AG04450 (cell line): Measurements from ENCODE around the gene TTC21A. TPM values are rescaled to one million over a fixed set of nuclear protein-coding genes. Genes with fewer than 3 reads are reported as not detected.
"Not testable (repeated sequence)": the region's sequence is repeated elsewhere in the genome, so short reads cannot be mapped to it uniquely, and the experiment has no call there.

ENCODE experiments used
- CTCF ChIA-PET: fragments of 300-600, 350-600 bp; formaldehyde crosslinking; extraction: SDS; loops from one replicate; lab custom pipeline; 2022; ENCODE audit warnings: antibody characterized with exemption, inconsistent platforms; lab: Charles Lee
- POLR2A ChIA-PET: fragments of 350-600 bp; formaldehyde crosslinking; extraction: SDS; loops from one replicate; lab custom pipeline; 2021; ENCODE audit warnings: antibody characterized with exemption, inconsistent platforms; lab: Yijun Ruan, JAX
- DNase-seq: peaks from one replicate; pipeline ENCODE4 v3.0.0-alpha.2; 2011; ENCODE audit warnings: low read depth, low spot score
- H3K27ac ChIP-seq: one replicate; pipeline ENCODE4 v1.5.1; 2012; ENCODE audit warnings: low read depth, low read length, control low read depth
- H3K27me3 ChIP-seq: one replicate; pipeline ENCODE4 v1.6.0; 2012; ENCODE audit warnings: low read length; ENCODE audit not compliant: control insufficient read depth, insufficient read depth
- H3K4me3 ChIP-seq: 2 replicates; pipeline ENCODE4 v1.5.1; 2011; ENCODE audit warnings: mild to moderate bottlenecking, low read depth, low read length, control low read depth
- H3K9me3 ChIP-seq: 2 replicates; pipeline ENCODE4 v1.5.1; 2012; ENCODE audit warnings: low read length; ENCODE audit not compliant: control insufficient read depth, insufficient read depth
- polyA minus RNA-seq: library from RNA; depleted of rRNA, polyadenylated mRNA; stranded (reverse); fragments of >200 nt; gene quantifications from 2 replicates; pipeline ENCODE4 v1.2.3, GENCODE V29; 2011; rRNA and poly(A)+ RNA removed
- polyA plus RNA-seq: library from polyadenylated mRNA; depleted of rRNA; stranded (reverse); fragments of >200 nt; gene quantifications from 2 replicates; pipeline ENCODE4 v1.2.3, GENCODE V29; 2011; rRNA removed
- TF ChIP-seq, protein P1 (sequence below): IDR thresholded peaks from 2 replicates; pipeline ENCODE4 v1.5.1; 2011; ENCODE audit warnings: low read depth, low read length, control low read depth, inconsistent platforms

TTC21A gene, protein sequence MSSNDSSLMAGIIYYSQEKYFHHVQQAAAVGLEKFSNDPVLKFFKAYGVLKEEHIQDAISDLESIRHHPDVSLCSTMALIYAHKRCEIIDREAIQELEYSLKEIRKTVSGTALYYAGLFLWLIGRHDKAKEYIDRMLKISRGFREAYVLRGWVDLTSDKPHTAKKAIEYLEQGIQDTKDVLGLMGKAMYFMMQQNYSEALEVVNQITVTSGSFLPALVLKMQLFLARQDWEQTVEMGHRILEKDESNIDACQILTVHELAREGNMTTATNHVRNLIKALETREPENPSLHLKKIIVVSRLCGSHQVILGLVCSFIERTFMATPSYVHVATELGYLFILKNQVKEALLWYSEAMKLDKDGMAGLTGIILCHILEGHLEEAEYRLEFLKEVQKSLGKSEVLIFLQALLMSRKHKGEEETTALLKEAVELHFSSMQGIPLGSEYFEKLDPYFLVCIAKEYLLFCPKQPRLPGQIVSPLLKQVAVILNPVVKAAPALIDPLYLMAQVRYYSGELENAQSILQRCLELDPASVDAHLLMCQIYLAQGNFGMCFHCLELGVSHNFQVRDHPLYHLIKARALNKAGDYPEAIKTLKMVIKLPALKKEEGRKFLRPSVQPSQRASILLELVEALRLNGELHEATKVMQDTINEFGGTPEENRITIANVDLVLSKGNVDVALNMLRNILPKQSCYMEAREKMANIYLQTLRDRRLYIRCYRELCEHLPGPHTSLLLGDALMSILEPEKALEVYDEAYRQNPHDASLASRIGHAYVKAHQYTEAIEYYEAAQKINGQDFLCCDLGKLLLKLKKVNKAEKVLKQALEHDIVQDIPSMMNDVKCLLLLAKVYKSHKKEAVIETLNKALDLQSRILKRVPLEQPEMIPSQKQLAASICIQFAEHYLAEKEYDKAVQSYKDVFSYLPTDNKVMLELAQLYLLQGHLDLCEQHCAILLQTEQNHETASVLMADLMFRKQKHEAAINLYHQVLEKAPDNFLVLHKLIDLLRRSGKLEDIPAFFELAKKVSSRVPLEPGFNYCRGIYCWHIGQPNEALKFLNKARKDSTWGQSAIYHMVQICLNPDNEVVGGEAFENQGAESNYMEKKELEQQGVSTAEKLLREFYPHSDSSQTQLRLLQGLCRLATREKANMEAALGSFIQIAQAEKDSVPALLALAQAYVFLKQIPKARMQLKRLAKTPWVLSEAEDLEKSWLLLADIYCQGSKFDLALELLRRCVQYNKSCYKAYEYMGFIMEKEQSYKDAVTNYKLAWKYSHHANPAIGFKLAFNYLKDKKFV (N-terminal part only)
- 1.6 and 2.8 TPM in 2 replicates for polyA plus RNA-seq
- 3.0 and 4.2 TPM in 2 replicates for polyA minus RNA-seq

DNA sequence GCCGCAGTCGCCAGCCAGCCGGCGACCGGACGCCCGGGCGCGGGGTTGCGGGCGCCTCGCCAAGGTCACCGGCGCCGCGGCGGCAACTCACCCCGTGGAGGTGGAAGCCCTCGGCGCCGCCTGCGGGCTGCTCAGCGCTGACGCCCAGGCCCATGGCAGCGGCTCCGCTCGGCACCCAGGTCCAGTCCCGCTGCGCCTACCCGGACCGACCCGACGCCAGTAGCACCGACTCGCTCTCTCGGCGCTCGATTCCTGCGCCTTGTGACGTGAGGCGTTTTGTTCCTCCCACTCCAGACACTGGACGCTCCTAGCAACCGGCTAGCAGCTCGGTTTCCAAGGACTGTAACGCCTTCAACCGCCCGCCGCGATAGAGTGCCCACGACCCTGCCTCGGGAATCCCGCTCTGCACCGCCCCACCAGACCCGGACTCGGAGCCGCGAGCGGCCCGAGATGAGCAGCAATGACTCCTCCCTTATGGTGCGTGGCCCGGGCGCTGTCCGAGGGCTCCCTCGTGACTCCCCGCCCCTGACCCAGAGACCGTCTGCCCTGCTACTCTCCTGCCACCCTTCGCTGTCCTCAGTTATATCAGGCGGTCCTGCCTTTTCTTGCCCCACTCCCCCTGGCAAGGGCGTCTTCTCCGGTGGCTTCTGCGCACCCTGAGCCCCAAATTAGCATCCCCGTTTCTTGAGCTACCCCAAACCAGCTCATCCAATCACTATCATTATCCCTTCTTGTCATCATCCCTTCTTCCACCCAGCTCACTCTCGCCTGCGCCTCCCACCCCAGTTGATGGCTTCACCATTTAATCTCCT, at the start of gene TTC21A, which contains the start of gene GORASP1:
Gene TTC21A, plus strand, starts transcription at position 293 of the 812 bp plus-strand sequence. Its CDS starts 158 bp downstream, at position 451.
Gene GORASP1, minus strand, starts transcription at position 240 of the 812 bp plus-strand sequence. Its CDS starts 86 bp downstream, at position 154.
- peak; percentile 58 for DNase-seq
- peak within 1 kb of the TSS; percentile 92 for H3K4me3 ChIP-seq
- POLR2A ChIA-PET = interaction anchor here (0.7 to 1.5 kb wide), 4 partner anchors 9 to 70 kb away, joined by 4 to 7 read pairs (median 6); no protein-coding TSS in a partner anchor
- no peaks in the 10 kb centered on the region; the same call in 1 of the 2 replicates for H3K9me3 ChIP-seq
- TF ChIP-seq, protein P1, sequence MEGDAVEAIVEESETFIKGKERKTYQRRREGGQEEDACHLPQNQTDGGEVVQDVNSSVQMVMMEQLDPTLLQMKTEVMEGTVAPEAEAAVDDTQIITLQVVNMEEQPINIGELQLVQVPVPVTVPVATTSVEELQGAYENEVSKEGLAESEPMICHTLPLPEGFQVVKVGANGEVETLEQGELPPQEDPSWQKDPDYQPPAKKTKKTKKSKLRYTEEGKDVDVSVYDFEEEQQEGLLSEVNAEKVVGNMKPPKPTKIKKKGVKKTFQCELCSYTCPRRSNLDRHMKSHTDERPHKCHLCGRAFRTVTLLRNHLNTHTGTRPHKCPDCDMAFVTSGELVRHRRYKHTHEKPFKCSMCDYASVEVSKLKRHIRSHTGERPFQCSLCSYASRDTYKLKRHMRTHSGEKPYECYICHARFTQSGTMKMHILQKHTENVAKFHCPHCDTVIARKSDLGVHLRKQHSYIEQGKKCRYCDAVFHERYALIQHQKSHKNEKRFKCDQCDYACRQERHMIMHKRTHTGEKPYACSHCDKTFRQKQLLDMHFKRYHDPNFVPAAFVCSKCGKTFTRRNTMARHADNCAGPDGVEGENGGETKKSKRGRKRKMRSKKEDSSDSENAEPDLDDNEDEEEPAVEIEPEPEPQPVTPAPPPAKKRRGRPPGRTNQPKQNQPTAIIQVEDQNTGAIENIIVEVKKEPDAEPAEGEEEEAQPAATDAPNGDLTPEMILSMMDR = no peak
- CTCF ChIA-PET = interaction anchor here (2.4 to 2.9 kb wide), 3 partner anchors 19 to 184 kb away, joined by 8 to 19 read pairs (median 17); no protein-coding TSS in a partner anchor
- peak within 1 kb of the TSS; percentile 70 for H3K27ac ChIP-seq
- no peaks in the 10 kb centered on the region for H3K27me3 ChIP-seq

DNA sequence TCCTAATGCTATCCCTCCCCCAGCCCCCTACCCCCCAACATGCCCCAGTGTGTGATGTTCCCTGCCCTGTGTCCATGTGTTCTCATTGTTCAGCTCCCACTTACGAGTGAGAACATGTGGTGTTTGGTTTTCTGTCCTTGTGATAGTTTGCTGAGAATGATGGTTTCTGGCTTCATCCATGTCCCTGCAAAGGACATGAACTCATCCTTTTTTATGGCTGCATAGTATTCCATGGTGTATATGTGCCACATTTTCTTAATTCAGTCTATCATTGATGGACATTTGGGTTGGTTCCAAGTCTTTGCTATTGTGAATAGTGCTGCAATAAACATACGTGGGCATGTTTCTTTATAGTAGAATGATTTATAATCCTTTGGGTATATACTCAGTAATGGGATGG, 46.3 kb upstream of the TTC21A start:
- POLR2A ChIA-PET, H3K27ac ChIP-seq, CTCF ChIA-PET, DNase-seq, H3K9me3 ChIP-seq, H3K4me3 ChIP-seq, H3K27me3 ChIP-seq: not testable (repeated sequence)

DNA sequence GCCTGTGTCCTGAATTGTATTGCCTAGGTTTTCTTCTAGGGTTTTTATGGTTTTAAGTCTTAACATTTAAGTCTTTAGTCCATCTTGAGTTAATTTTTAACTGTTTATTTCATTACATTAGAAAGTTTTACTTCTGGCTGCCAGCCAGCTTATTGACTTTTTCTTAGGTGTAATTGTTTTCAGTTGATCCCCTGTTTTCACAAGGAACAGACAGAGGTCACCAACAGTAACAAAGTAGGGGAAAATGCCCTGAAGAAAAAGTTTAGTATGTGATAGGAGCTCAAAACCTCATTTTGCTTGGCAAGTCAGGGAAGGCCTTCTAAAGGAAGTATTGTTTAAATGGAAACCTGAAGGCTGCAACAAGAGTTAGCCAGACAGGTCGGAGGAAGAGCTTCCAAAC, 45.3 kb upstream of the TTC21A start:
- TF ChIP-seq, protein P1 = no peak
- POLR2A ChIA-PET = no interaction called here
- CTCF ChIA-PET = interaction anchor here (1.1 kb wide), 1 partner anchor 226 kb away, joined by 3 read pairs; no protein-coding TSS in a partner anchor

DNA sequence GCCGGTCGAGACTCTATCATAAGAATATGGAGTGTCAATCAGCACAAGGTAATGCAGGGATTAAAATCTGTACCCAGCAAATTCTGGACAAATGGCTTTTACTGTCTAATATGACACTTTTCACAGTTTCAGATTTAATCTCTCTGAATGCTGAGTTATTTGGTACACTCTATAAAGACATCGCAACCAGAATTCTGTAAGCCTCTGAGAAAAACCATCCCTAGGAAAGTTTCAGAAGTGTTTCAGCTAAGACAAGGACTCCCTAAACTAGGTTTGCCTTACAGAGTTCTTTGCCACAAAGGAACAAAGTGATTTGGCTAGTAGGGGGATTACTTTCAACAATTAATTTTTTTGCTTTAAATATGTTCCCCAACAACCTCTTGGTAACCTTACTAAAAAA, 44.3 kb upstream of the TTC21A start:
- CTCF ChIA-PET = interaction anchor here (0.5 to 1.3 kb wide), 4 partner anchors 27 to 566 kb away, joined by 3 to 4 read pairs (median 4); no protein-coding TSS in a partner anchor
- POLR2A ChIA-PET = no interaction called here
- Histone ChIP-seq H3K9me3 (no peaks in the 10 kb centered on the region), H3K27me3 (no peaks in the 10 kb centered on the region), H3K27ac (no peak overlapping the region), H3K4me3 (no peak overlapping the region)
- no peak for DNase-seq
- TF ChIP-seq, protein P1 = no peak

More for the DNA sequence above, 45.3 kb upstream of the TTC21A start:
- no peak for DNase-seq
- H3K27me3 ChIP-seq = no peaks in the 10 kb centered on the region
- H3K9me3 ChIP-seq = no peaks in the 10 kb centered on the region
- no peak overlapping the region for H3K27ac ChIP-seq
- no peak overlapping the region for H3K4me3 ChIP-seq
